HepG2 (cell line): ENCODE data around the gene DENND10. TPM values are rescaled to one million over a fixed set of nuclear protein-coding genes. Genes with fewer than 3 reads are reported as not detected.

Experiments
- HNRNPL ChIP-seq: fragments of 200-400 bp; formaldehyde crosslinking; IDR thresholded peaks from 2 replicates; pipeline ENCODE4 v1.6.1; 2017; ENCODE audit warnings: mild to moderate bottlenecking, low read depth, low read length
- IRX3 ChIP-seq: sonication (generic); formaldehyde crosslinking; IDR thresholded peaks from 2 replicates; pipeline ENCODE4 v1.8.1; 2023; ENCODE audit warnings: mild to moderate bottlenecking, low read depth, missing genetic modification reagents, borderline replicate concordance
- KAT7 ChIP-seq: IDR thresholded peaks from 2 replicates; pipeline ENCODE4 v1.6.1; 2018; ENCODE audit warnings: borderline replicate concordance, missing compliant biosample characterization
- NFYB ChIP-seq: sonication (generic); formaldehyde crosslinking; IDR thresholded peaks from 2 replicates; pipeline ENCODE4 v1.4.0; 2020; ENCODE audit warnings: missing genetic modification reagents
- PATZ1 ChIP-seq: sonication (generic); formaldehyde crosslinking; IDR thresholded peaks from 2 replicates; pipeline ENCODE4 v1.4.0; 2020; ENCODE audit warnings: missing genetic modification reagents
- PHB2 ChIP-seq: fragments of 450-650 bp; IDR thresholded peaks from 2 replicates; pipeline ENCODE4 v1.6.1; 2018; ENCODE audit not compliant: partially characterized antibody
- PRDM10 ChIP-seq: sonication (generic); formaldehyde crosslinking; IDR thresholded peaks from 2 replicates; pipeline ENCODE4 v1.4.0; 2020; ENCODE audit warnings: low read depth, missing genetic modification reagents
- ZHX2 ChIP-seq, 2 experiments: sonication (generic) in 1 of 2; formaldehyde crosslinking in 1 of 2; IDR thresholded peaks; 2 replicates each; pipeline versions ENCODE4 v1.6.1 to v1.9.0; 2014 to 2022; ENCODE audit warnings: antibody characterized with exemption in 1 of 2, borderline replicate concordance in 1 of 2, inconsistent platforms in 1 of 2, low read depth in 1 of 2, missing genetic modification reagents in 1 of 2
- ZNF501 ChIP-seq: sonication (generic); formaldehyde crosslinking; IDR thresholded peaks from 2 replicates; pipeline ENCODE4 v1.5.1; 2020; ENCODE audit warnings: mild to moderate bottlenecking, moderate library complexity, missing genetic modification reagents
- ZNF563 ChIP-seq: sonication (generic); formaldehyde crosslinking; IDR thresholded peaks from 2 replicates; pipeline ENCODE4 v1.8.0; 2022; ENCODE audit warnings: mild to moderate bottlenecking, moderate library complexity, missing genetic modification reagents
- ZNF777 ChIP-seq: sonication (generic); formaldehyde crosslinking; IDR thresholded peaks from 2 replicates; pipeline ENCODE4 v1.4.0; 2020; ENCODE audit warnings: missing genetic modification reagents
- ZNF790 ChIP-seq: sonication (generic); formaldehyde crosslinking; IDR thresholded peaks from 2 replicates; pipeline ENCODE4 v1.8.0; 2022; ENCODE audit warnings: missing genetic modification reagents, mild to moderate bottlenecking, borderline replicate concordance
- ZSCAN31 ChIP-seq: sonication (generic); formaldehyde crosslinking; IDR thresholded peaks from 2 replicates; pipeline ENCODE4 v1.5.0; 2020; ENCODE audit warnings: low read depth, mild to moderate bottlenecking, missing genetic modification reagents
- polyA plus RNA-seq, 8 experiments: library from polyadenylated mRNA; depleted of rRNA in 3 of 8; stranded (reverse) in 7 of 8; unstranded in 1 of 8; fragments of >200 nt; fragmentation: Illumina TruSeq in 4 of 8; extraction: Trizol in 4 of 8; gene quantifications; 2 replicates each; pipeline versions ENCODE4 v1.2.1 to v1.2.3, GENCODE V29; 2011 to 2016; ENCODE audit warnings: low read depth in 4 of 8, missing spikeins in 1 of 8, mixed read lengths in 1 of 8; ENCODE audit not compliant: insufficient read depth in 1 of 8
- total RNA-seq, 5 experiments: library from RNA; depleted of rRNA; stranded (reverse); fragments of >200 nt; fragmentation: Illumina TruSeq; extraction: Trizol; gene quantifications; 2 replicates each; pipeline ENCODE4 v1.2.3, GENCODE V29; 2016; ENCODE audit warnings: low read depth in 1 of 5
- TF ChIP-seq, protein P1 (sequence below): IDR thresholded peaks from 2 replicates; pipeline ENCODE4 v1.6.1; 2018; ENCODE audit warnings: missing genetic modification reagents, mild to moderate bottlenecking, missing compliant biosample characterization

DENND10 gene
- total and polyA plus RNA-seq, 2 of the 13 experiments (the other 11 are each of a cell fraction or from before 2014, with no cell fraction given), result 43.7 to 78.8 TPM

- TF ChIP-seq PATZ1 (CRISPR knock-in tag) (peak; percentile 24; the same call in 1 of the 2 replicates), ZNF790 (CRISPR knock-in tag) (peak; percentile 74; the same call in 1 of the 2 replicates), ZSCAN31 (CRISPR knock-in tag) (peak; percentile 93), ZNF563 (CRISPR knock-in tag) (peak; percentile 87), KAT7 (CRISPR knock-in tag) (no peak), ZNF777 (CRISPR knock-in tag) (peak; percentile 90), IRX3 (CRISPR knock-in tag) (peak; percentile 71; the same call in 1 of the 2 replicates), PRDM10 (CRISPR knock-in tag) (no peak), HNRNPL (no peak), ZHX2 (IDR thresholded peaks at IDR 0.05; ENCODE audit: low read depth) (peak; percentile 55), ZHX2 (CRISPR knock-in tag; IDR thresholded peaks at IDR 0.05; ENCODE audit: borderline replicate concordance) (0 out of 2 replicates have a peak, but pooled peaks have one; percentile 9), ZNF501 (CRISPR knock-in tag) (peak; percentile 39; the same call in 1 of the 2 replicates), PHB2 (no peak), NFYB (CRISPR knock-in tag) (peak; percentile 46; the same call in 1 of the 2 replicates)
- TF ChIP-seq, protein P1, sequence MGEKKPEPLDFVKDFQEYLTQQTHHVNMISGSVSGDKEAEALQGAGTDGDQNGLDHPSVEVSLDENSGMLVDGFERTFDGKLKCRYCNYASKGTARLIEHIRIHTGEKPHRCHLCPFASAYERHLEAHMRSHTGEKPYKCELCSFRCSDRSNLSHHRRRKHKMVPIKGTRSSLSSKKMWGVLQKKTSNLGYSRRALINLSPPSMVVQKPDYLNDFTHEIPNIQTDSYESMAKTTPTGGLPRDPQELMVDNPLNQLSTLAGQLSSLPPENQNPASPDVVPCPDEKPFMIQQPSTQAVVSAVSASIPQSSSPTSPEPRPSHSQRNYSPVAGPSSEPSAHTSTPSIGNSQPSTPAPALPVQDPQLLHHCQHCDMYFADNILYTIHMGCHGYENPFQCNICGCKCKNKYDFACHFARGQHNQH (CRISPR knock-in tag), result peak; percentile 35; the same call in 1 of the 2 replicates
Observed at GRCh38 chr10:119080521-119081259, 23.2 kb upstream of the DENND10 start, which contains the start of gene EIF3A (continued).
